H9 (cell line): ENCODE data around the gene CRYGA. TPM values are rescaled to one million over a fixed set of nuclear protein-coding genes. Genes with fewer than 3 reads are reported as not detected.

ENCODE experiments used
- DNase-seq: peaks from one replicate; pipeline ENCODE4 v3.0.0-alpha.2; 2017
- H2AFZ ChIP-seq: one replicate; pipeline ENCODE4 v1.6.1; 2013; ENCODE audit warnings: mild to moderate bottlenecking, low read length, control low read depth, moderate library complexity
- H2AK5ac ChIP-seq: 2 replicates; pipeline ENCODE4 v1.6.1; 2013; ENCODE audit warnings: low read length, control low read depth, mixed read lengths; ENCODE audit not compliant: insufficient read length
- H2BK120ac ChIP-seq: one replicate; pipeline ENCODE4 v1.6.1; 2013; ENCODE audit warnings: low read depth, mild to moderate bottlenecking, low read length, control low read depth, inconsistent platforms; ENCODE audit not compliant: poor library complexity, severe bottlenecking
- H2BK12ac ChIP-seq: 2 replicates; pipeline ENCODE4 v1.6.1; 2013; ENCODE audit warnings: low read length, control low read depth, mixed read lengths, low read depth; ENCODE audit not compliant: insufficient read length
- H2BK15ac ChIP-seq: 2 replicates; pipeline ENCODE4 v1.6.1; 2013; ENCODE audit warnings: low read depth, low read length, control low read depth
- H2BK20ac ChIP-seq: one replicate; pipeline ENCODE4 v1.6.1; 2013; ENCODE audit warnings: low read depth, mild to moderate bottlenecking, low read length, control low read depth, inconsistent platforms; ENCODE audit not compliant: poor library complexity, severe bottlenecking
- H2BK5ac ChIP-seq: 2 replicates; pipeline ENCODE4 v1.6.1; 2013; ENCODE audit warnings: low read length, control low read depth, mixed read lengths; ENCODE audit not compliant: insufficient read length
- H3K14ac ChIP-seq: 2 replicates; pipeline ENCODE4 v1.6.1; 2013; ENCODE audit warnings: low read length, control low read depth; ENCODE audit not compliant: insufficient read depth
- H3K18ac ChIP-seq: 2 replicates; pipeline ENCODE4 v1.6.1; 2013; ENCODE audit warnings: low read depth, mild to moderate bottlenecking, mixed read lengths, low read length, control low read depth; ENCODE audit not compliant: insufficient read length
- H3K23ac ChIP-seq: 2 replicates; pipeline ENCODE4 v1.6.1; 2013; ENCODE audit warnings: low read length, control low read depth, mixed read lengths, low read depth; ENCODE audit not compliant: insufficient read length
- H3K23me2 ChIP-seq: 2 replicates; pipeline ENCODE4 v1.6.1; 2013; ENCODE audit warnings: low read depth, mild to moderate bottlenecking, mixed read lengths, low read length, control low read depth; ENCODE audit not compliant: insufficient read length, poor library complexity, severe bottlenecking
- H3K27ac ChIP-seq: 2 replicates; pipeline ENCODE4 v1.5.1; 2013; ENCODE audit warnings: low read length, control low read depth, mixed read lengths, low read depth; ENCODE audit not compliant: insufficient read length
- H3K27me3 ChIP-seq: 2 replicates; pipeline ENCODE4 v1.6.1; 2013; ENCODE audit warnings: low read length, control low read depth, inconsistent platforms; ENCODE audit not compliant: insufficient read depth
- H3K4ac ChIP-seq: 2 replicates; pipeline ENCODE4 v1.6.1; 2013; ENCODE audit warnings: low read depth, mild to moderate bottlenecking, control low read depth, inconsistent platforms, low read length, moderate library complexity
- H3K4me1 ChIP-seq: 2 replicates; pipeline ENCODE4 v1.6.1; 2013; ENCODE audit warnings: low read length, control low read depth, inconsistent platforms; ENCODE audit not compliant: insufficient read depth
- H3K4me2 ChIP-seq: 2 replicates; pipeline ENCODE4 v1.6.1; 2013; ENCODE audit warnings: low read length, control low read depth, mixed read lengths; ENCODE audit not compliant: insufficient read length, insufficient read depth
- H3K56ac ChIP-seq: 2 replicates; pipeline ENCODE4 v1.6.1; 2013; ENCODE audit warnings: low read depth, mild to moderate bottlenecking, mixed read lengths, low read length, control low read depth; ENCODE audit not compliant: insufficient read length
- H3K79me1 ChIP-seq: 2 replicates; pipeline ENCODE4 v1.6.1; 2013; ENCODE audit warnings: low read depth, mild to moderate bottlenecking, moderate library complexity, low read length, control low read depth, inconsistent platforms; ENCODE audit not compliant: insufficient read depth, poor library complexity, severe bottlenecking
- H3K79me2 ChIP-seq: 2 replicates; pipeline ENCODE4 v1.6.1; 2013; ENCODE audit warnings: low read length, control low read depth, inconsistent platforms; ENCODE audit not compliant: insufficient read depth
- H3K9ac ChIP-seq: 2 replicates; pipeline ENCODE4 v1.6.1; 2013; ENCODE audit warnings: low read length, control low read depth, mixed read lengths; ENCODE audit not compliant: insufficient read length; ENCODE audit errors: extremely low read depth
- H3K9me3 ChIP-seq: one replicate; pipeline ENCODE4 v1.6.1; 2013; ENCODE audit warnings: low read depth, low read length, inconsistent platforms; ENCODE audit not compliant: control insufficient read depth
- H3T11ph ChIP-seq: one replicate; pipeline ENCODE4 v1.6.1; 2013; ENCODE audit warnings: mild to moderate bottlenecking, low read length, control low read depth, inconsistent platforms
- H4K20me1 ChIP-seq: one replicate; pipeline ENCODE4 v1.6.1; 2013; ENCODE audit not compliant: control insufficient read depth, insufficient read length, insufficient read depth
- H4K5ac ChIP-seq: 2 replicates; pipeline ENCODE4 v1.6.1; 2013; ENCODE audit warnings: low read depth, mild to moderate bottlenecking, mixed read lengths, low read length, control low read depth; ENCODE audit not compliant: insufficient read length
- H4K8ac ChIP-seq: replicated peaks from 2 replicates; pipeline ENCODE4 v1.6.1; 2013; ENCODE audit warnings: low read length, control low read depth, mixed read lengths, low read depth; ENCODE audit not compliant: insufficient read length
- H4K91ac ChIP-seq: 2 replicates; pipeline ENCODE4 v1.6.1; 2013; ENCODE audit warnings: low read depth, mild to moderate bottlenecking, moderate library complexity, mixed read lengths, low read length, control low read depth; ENCODE audit not compliant: insufficient read length
- H3K27ac Mint-ChIP-seq, 3 experiments: 2 replicates in 2 of 3; 3 replicates in 1 of 3; pipeline ENCODE4 v1.8.0; 2020 to 2021; ENCODE audit warnings: mixed read lengths in 3 of 3, mild to moderate bottlenecking in 1 of 3, moderate library complexity in 1 of 3
- H3K27me3 Mint-ChIP-seq: 2 replicates; pipeline ENCODE4 v1.8.0; 2021; ENCODE audit warnings: low read depth, mild to moderate bottlenecking, moderate library complexity, mixed read lengths
- H3K36me3 Mint-ChIP-seq, 3 experiments: 2 replicates in 2 of 3; 3 replicates in 1 of 3; pipeline ENCODE4 v1.8.0; 2020 to 2021; ENCODE audit warnings: low read depth in 3 of 3, mixed read lengths in 3 of 3; ENCODE audit not compliant: insufficient read depth in 1 of 3
- H3K4me1 Mint-ChIP-seq, 2 experiments: 2 replicates each; pipeline ENCODE4 v1.8.0; 2020; ENCODE audit warnings: mixed read lengths in 2 of 2
- H3K4me3 Mint-ChIP-seq, 2 experiments: 2 replicates in 1 of 2; 3 replicates in 1 of 2; pipeline ENCODE4 v1.8.0; 2020 to 2021; ENCODE audit warnings: mild to moderate bottlenecking in 2 of 2, mixed read lengths in 2 of 2, moderate library complexity in 1 of 2
- H3K9me3 Mint-ChIP-seq, 2 experiments: 2 replicates in 1 of 2; 3 replicates in 1 of 2; pipeline ENCODE4 v1.8.0; 2020; ENCODE audit warnings: mild to moderate bottlenecking in 2 of 2, mixed read lengths in 2 of 2, moderate library complexity in 1 of 2
- CTCF ChIP-seq: fragments of 200-600 bp; sonication (generic); conservative IDR thresholded peaks from 3 replicates; pipeline ENCODE4 v1.8.0; 2021; ENCODE audit warnings: antibody characterized with exemption, mild to moderate bottlenecking
- WGBS: extraction: QIAGEN DNeasy Blood & Tissue Kit; methylation state at CpG from one replicate; pipeline ENCODE4 v1.1.7; 2013; ENCODE audit warnings: missing lambda C conversion rate, low lambda C conversion rate, mixed read lengths; ENCODE audit not compliant: insufficient read length; ENCODE audit errors: extremely low coverage; 5-methylcytosine and 5-hydroxymethylcytosine counted together
- total RNA-seq: library from RNA; stranded (reverse); gene quantifications from 2 replicates; pipeline ENCODE4 v1.2.1, GENCODE V29; 2021

Gene CRYGA
- total RNA-seq, 1 experiment from 2014 or later, result not detected

GRCh38 chr2:208147759-208148158 lies 15.6 kb downstream of the CRYGA start:
- no CpG with 5 or more reads among the region's 3 CpGs for WGBS
- H3K4me2 ChIP-seq, result no peak overlapping the region
- H2BK15ac ChIP-seq, result no peak overlapping the region
- H3K23me2 ChIP-seq, result no peaks in the 10 kb centered on the region
- H2BK20ac ChIP-seq, result no peak overlapping the region
- H3K79me2 ChIP-seq, result no peaks in the 10 kb centered on the region
- no peak for DNase-seq
- no peaks in the 10 kb centered on the region for H3K9me3 ChIP-seq
- no peak overlapping the region for H3K9ac ChIP-seq
- H2AK5ac ChIP-seq, result no peak overlapping the region
- no peaks in the 10 kb centered on the region for H3K79me1 ChIP-seq
- H3K36me3 Mint-ChIP-seq, result peaks cover 2 to 14% (median 2%) of the 10 kb centered on the region in 3 experiments; a peak in 4 of 7 replicates
- H3T11ph ChIP-seq, result no peak overlapping the region
- no peak overlapping the region for H3K27ac ChIP-seq
- no peak overlapping the region for H4K8ac ChIP-seq
- peak overlapping the region in 1 of 3 experiments; percentile 56; a peak in 2 of 7 replicates for H3K27ac Mint-ChIP-seq
- H4K20me1 ChIP-seq, result no peaks in the 10 kb centered on the region
- no peak overlapping the region for H2BK120ac ChIP-seq
- H3K56ac ChIP-seq, result no peak overlapping the region
- no peak overlapping the region for H3K23ac ChIP-seq
- H3K18ac ChIP-seq, result no peak overlapping the region
- H3K27me3 ChIP-seq, result no peaks in the 10 kb centered on the region
- no peak overlapping the region for H2BK5ac ChIP-seq
- peaks cover 2% of the 10 kb centered on the region; the same call in 1 of the 2 replicates for H3K4me1 ChIP-seq
- no peak overlapping the region for H2AFZ ChIP-seq
- no peak overlapping the region for H3K4me3 Mint-ChIP-seq
- H3K9me3 Mint-ChIP-seq, result peaks cover 14 to 18% of the 10 kb centered on the region in 2 experiments; a peak in 4 of 5 replicates
- no peak overlapping the region for H3K4ac ChIP-seq
- 0 out of 3 replicates have a peak, but pooled peaks have one; percentile 12 for TF ChIP-seq CTCF
- peaks cover 22 to 23% of the 10 kb centered on the region in 2 experiments for H3K4me1 Mint-ChIP-seq
- no peaks in the 10 kb centered on the region for H3K27me3 Mint-ChIP-seq
- no peak overlapping the region for H2BK12ac ChIP-seq
- H3K14ac ChIP-seq, result no peak overlapping the region
- no peak overlapping the region for H4K91ac ChIP-seq
- H4K5ac ChIP-seq, result no peak overlapping the region
